ENCODE measurements around the gene HAUS3. TPM values are rescaled to one million over a fixed set of nuclear protein-coding genes. Genes with fewer than 3 reads are reported as not detected.

Gene HAUS3
- total RNA-seq, 2 experiments from 2014 or later, result 18.0 to 18.1 TPM

GRCh38 chr4:2273221-2273620 lies 31.3 kb upstream of the HAUS3 start:
- H3K4me3 Mint-ChIP-seq, result no peak overlapping the region
- no peaks in the 10 kb centered on the region for H3K9me3 Mint-ChIP-seq
- DNase-seq, result no peak
- CTCF ChIA-PET, result interaction anchor here (0.7 kb wide), 1 partner anchor 54 kb away, joined by 3 read pairs; no protein-coding TSS in a partner anchor
- H3K4me1 Mint-ChIP-seq (ENCODE audit: low read depth), result no peaks in the 10 kb centered on the region
- H3K27ac Mint-ChIP-seq, result no peak overlapping the region
- no peaks in the 10 kb centered on the region for H3K27me3 Mint-ChIP-seq (ENCODE audit: low read depth)
- no peaks in the 10 kb centered on the region for H3K36me3 Mint-ChIP-seq (ENCODE audit: low read depth)
- intact Hi-C loops (cut with micrococcal nuclease), result no loop called here

GRCh38 chr4:2272828-2273120 lies 30.9 kb upstream of the HAUS3 start:
- intact Hi-C loops (cut with micrococcal nuclease), result no loop called here
- Mint-ChIP-seq H3K27me3 (ENCODE audit: low read depth) (no peaks in the 10 kb centered on the region), H3K27ac (no peak overlapping the region), H3K4me3 (no peak overlapping the region), H3K4me1 (ENCODE audit: low read depth) (no peaks in the 10 kb centered on the region), H3K36me3 (ENCODE audit: low read depth) (no peaks in the 10 kb centered on the region), H3K9me3 (no peaks in the 10 kb centered on the region)
- CTCF ChIA-PET, result no interaction called here
- DNase-seq, result no peak

- Mint-ChIP-seq H3K36me3 (ENCODE audit: low read depth) (no peaks in the 10 kb centered on the region), H3K9me3 (no peaks in the 10 kb centered on the region), H3K4me1 (ENCODE audit: low read depth) (no peaks in the 10 kb centered on the region), H3K27ac (no peak overlapping the region), H3K27me3 (ENCODE audit: low read depth) (no peaks in the 10 kb centered on the region), H3K4me3 (no peak overlapping the region)
- DNase-seq, result no peak
- intact Hi-C loops (cut with micrococcal nuclease), result no loop called here
- CTCF ChIA-PET, result no interaction called here
These were observed 30.3 kb upstream of the HAUS3 start for GRCh38 chr4:2272026-2272827.

- Mint-ChIP-seq H3K27ac (no peak overlapping the region), H3K4me1 (ENCODE audit: low read depth) (no peaks in the 10 kb centered on the region), H3K27me3 (ENCODE audit: low read depth) (no peaks in the 10 kb centered on the region), H3K36me3 (ENCODE audit: low read depth) (no peaks in the 10 kb centered on the region), H3K4me3 (no peak overlapping the region), H3K9me3 (no peaks in the 10 kb centered on the region)
- intact Hi-C loops (cut with micrococcal nuclease), result no loop called here
- CTCF ChIA-PET, result no interaction called here
- no peak for DNase-seq
These were observed 29.5 kb upstream of the HAUS3 start for GRCh38 chr4:2271279-2272025.

GRCh38 chr4:2270341-2271165 lies 28.6 kb upstream of the HAUS3 start:
- DNase-seq, result no peak
- Mint-ChIP-seq H3K4me3 (no peak overlapping the region), H3K36me3 (ENCODE audit: low read depth) (no peaks in the 10 kb centered on the region), H3K4me1 (ENCODE audit: low read depth) (no peaks in the 10 kb centered on the region), H3K27me3 (ENCODE audit: low read depth) (no peaks in the 10 kb centered on the region), H3K27ac (no peak overlapping the region), H3K9me3 (no peaks in the 10 kb centered on the region)
- CTCF ChIA-PET, result no interaction called here
- intact Hi-C loops (cut with micrococcal nuclease), result no loop called here

GRCh38 chr4:2269618-2270163 lies 27.8 kb upstream of the HAUS3 start:
- Mint-ChIP-seq H3K4me3 (no peak overlapping the region), H3K9me3 (no peaks in the 10 kb centered on the region), H3K27me3 (ENCODE audit: low read depth) (no peaks in the 10 kb centered on the region), H3K36me3 (ENCODE audit: low read depth) (no peaks in the 10 kb centered on the region), H3K27ac (no peak overlapping the region), H3K4me1 (ENCODE audit: low read depth) (no peaks in the 10 kb centered on the region)
- no peak for DNase-seq
- intact Hi-C loops (cut with micrococcal nuclease), result no loop called here
- CTCF ChIA-PET, result no interaction called here

- Mint-ChIP-seq H3K9me3 (no peaks in the 10 kb centered on the region), H3K4me3 (no peak overlapping the region), H3K36me3 (ENCODE audit: low read depth) (no peaks in the 10 kb centered on the region), H3K4me1 (ENCODE audit: low read depth) (no peaks in the 10 kb centered on the region), H3K27me3 (ENCODE audit: low read depth) (no peaks in the 10 kb centered on the region), H3K27ac (no peak overlapping the region)
- intact Hi-C loops (cut with micrococcal nuclease), result no loop called here
- no peak for DNase-seq
- CTCF ChIA-PET, result no interaction called here
These were observed 27.2 kb upstream of the HAUS3 start for GRCh38 chr4:2269206-2269531.

GRCh38 chr4:2268357-2269205 lies 26.7 kb upstream of the HAUS3 start:
- Mint-ChIP-seq H3K4me3 (no peak overlapping the region), H3K9me3 (no peaks in the 10 kb centered on the region), H3K27me3 (ENCODE audit: low read depth) (no peaks in the 10 kb centered on the region), H3K36me3 (ENCODE audit: low read depth) (no peaks in the 10 kb centered on the region), H3K27ac (no peak overlapping the region), H3K4me1 (ENCODE audit: low read depth) (no peaks in the 10 kb centered on the region)
- CTCF ChIA-PET, result no interaction called here
- intact Hi-C loops (cut with micrococcal nuclease), result no loop called here
- DNase-seq, result no peak

GRCh38 chr4:2267841-2268240 lies 25.9 kb upstream of the HAUS3 start:
- DNase-seq, result no peak
- no peaks in the 10 kb centered on the region for H3K4me1 Mint-ChIP-seq (ENCODE audit: low read depth)
- H3K4me3 Mint-ChIP-seq, result no peak overlapping the region
- intact Hi-C loops (cut with micrococcal nuclease), result no loop called here
- H3K36me3 Mint-ChIP-seq (ENCODE audit: low read depth), result no peaks in the 10 kb centered on the region
- H3K27ac Mint-ChIP-seq, result no peak overlapping the region
- CTCF ChIA-PET, result no interaction called here
- no peaks in the 10 kb centered on the region for H3K27me3 Mint-ChIP-seq (ENCODE audit: low read depth)
- no peaks in the 10 kb centered on the region for H3K9me3 Mint-ChIP-seq

GRCh38 chr4:2267320-2267811 lies 25.4 kb upstream of the HAUS3 start:
- H3K36me3 Mint-ChIP-seq (ENCODE audit: low read depth), result no peaks in the 10 kb centered on the region
- H3K4me1 Mint-ChIP-seq (ENCODE audit: low read depth), result no peaks in the 10 kb centered on the region
- H3K9me3 Mint-ChIP-seq, result no peaks in the 10 kb centered on the region
- H3K4me3 Mint-ChIP-seq, result no peak overlapping the region
- no peaks in the 10 kb centered on the region for H3K27me3 Mint-ChIP-seq (ENCODE audit: low read depth)
- CTCF ChIA-PET, result no interaction called here
- H3K27ac Mint-ChIP-seq, result no peak overlapping the region
- DNase-seq, result no peak
- intact Hi-C loops (cut with micrococcal nuclease), result no loop called here

GRCh38 chr4:2266821-2267220 lies 24.9 kb upstream of the HAUS3 start:
- H3K36me3 Mint-ChIP-seq (ENCODE audit: low read depth), result no peaks in the 10 kb centered on the region
- H3K4me3 Mint-ChIP-seq, result no peak overlapping the region
- H3K27me3 Mint-ChIP-seq (ENCODE audit: low read depth), result no peaks in the 10 kb centered on the region
- H3K4me1 Mint-ChIP-seq (ENCODE audit: low read depth), result no peaks in the 10 kb centered on the region
- CTCF ChIA-PET, result no interaction called here
- H3K9me3 Mint-ChIP-seq, result no peaks in the 10 kb centered on the region
- no peak overlapping the region for H3K27ac Mint-ChIP-seq
- DNase-seq, result no peak
- intact Hi-C loops (cut with micrococcal nuclease), result no loop called here

GRCh38 chr4:2266181-2266580 lies 24.3 kb upstream of the HAUS3 start:
- H3K36me3 Mint-ChIP-seq (ENCODE audit: low read depth), result no peaks in the 10 kb centered on the region
- no peaks in the 10 kb centered on the region for H3K9me3 Mint-ChIP-seq
- intact Hi-C loops (cut with micrococcal nuclease), result no loop called here
- no peaks in the 10 kb centered on the region for H3K4me1 Mint-ChIP-seq (ENCODE audit: low read depth)
- DNase-seq, result no peak
- no peaks in the 10 kb centered on the region for H3K27me3 Mint-ChIP-seq (ENCODE audit: low read depth)
- CTCF ChIA-PET, result no interaction called here
- no peak overlapping the region for H3K27ac Mint-ChIP-seq
- no peak overlapping the region for H3K4me3 Mint-ChIP-seq
